NCI-H2171 treated with DMSO at 0.1 percent for 48 hours (cell line): Measurements from ENCODE around the gene MET.
A peak's percentile ranks its signal among the peaks of the same experiment; 100 is the strongest.
"Not testable (repeated sequence)": the region's sequence is repeated elsewhere in the genome, so short reads cannot be mapped to it uniquely, and the experiment has no call there.

Experiments
- DNase-seq: peaks from one replicate; lab custom pipeline; 2025; lab: John Stamatoyannopoulos, UW

The MET gene

GRCh38 chr7:116698930-116699721 is 27.1 kb downstream of the MET start:
- DNase-seq = peak; percentile 89

GRCh38 chr7:116699722-116700120 is 27.7 kb downstream of the MET start:
- no peak for DNase-seq

- no peak for DNase-seq
These were observed 30.2 kb downstream of the MET start for GRCh38 chr7:116702046-116702785.

- no peak for DNase-seq
These were observed 32.7 kb downstream of the MET start for GRCh38 chr7:116704650-116705228.

GRCh38 chr7:116705419-116705818 is 33.4 kb downstream of the MET start:
- DNase-seq = no peak

GRCh38 chr7:116706668-116707126 is 34.7 kb downstream of the MET start:
- peak; percentile 38 for DNase-seq

- no peak for DNase-seq
These were observed 35.3 kb downstream of the MET start for GRCh38 chr7:116707289-116707688.

GRCh38 chr7:116708248-116708647 is 36.3 kb downstream of the MET start:
- no peak for DNase-seq

- no peak for DNase-seq
These were observed 36.9 kb downstream of the MET start for GRCh38 chr7:116708861-116709260.

- no peak for DNase-seq
These were observed 37.3 kb downstream of the MET start for GRCh38 chr7:116709336-116709735.

GRCh38 chr7:116710764-116711452 is 38.9 kb downstream of the MET start:
- DNase-seq = no peak

- no peak for DNase-seq
These were observed 39.8 kb downstream of the MET start for GRCh38 chr7:116711790-116712189.

- DNase-seq = no peak
These were observed 41.5 kb downstream of the MET start for GRCh38 chr7:116713500-116713899.

GRCh38 chr7:116713918-116714317 is 41.9 kb downstream of the MET start:
- DNase-seq = no peak

- DNase-seq = no peak
These were observed 43.1 kb downstream of the MET start for GRCh38 chr7:116715077-116715476.

- no peak for DNase-seq
These were observed 45.1 kb downstream of the MET start for GRCh38 chr7:116717137-116717536.

- DNase-seq = not testable (repeated sequence)
These were observed 52.0 kb downstream of the MET start for GRCh38 chr7:116723959-116724529.

- peak; percentile 42 for DNase-seq
These were observed 52.7 kb downstream of the MET start for GRCh38 chr7:116724560-116725231.

- DNase-seq = no peak
These were observed 54.2 kb downstream of the MET start for GRCh38 chr7:116726149-116726548.

- DNase-seq = no peak
These were observed 54.9 kb downstream of the MET start for GRCh38 chr7:116726713-116727431.
